GM19438 (cell line): ENCODE data around the gene ZNF223.

ENCODE experiments used
- ATAC-seq: cut with Tn5 transposase; IDR thresholded peaks from one replicate; pipeline ENCODE4 v1.9.1; 2021; ENCODE audit warnings: low read depth; ENCODE audit not compliant: unreplicated experiment

Gene ZNF223

GRCh38 chr19:44051650-44052402 is at the start of gene ZNF223:
Gene ZNF223, plus strand, starts transcription at chr19:44052036. Its CDS starts 3,141 bp downstream, at chr19:44055177.
- ATAC-seq = peak; percentile 78

DNA sequence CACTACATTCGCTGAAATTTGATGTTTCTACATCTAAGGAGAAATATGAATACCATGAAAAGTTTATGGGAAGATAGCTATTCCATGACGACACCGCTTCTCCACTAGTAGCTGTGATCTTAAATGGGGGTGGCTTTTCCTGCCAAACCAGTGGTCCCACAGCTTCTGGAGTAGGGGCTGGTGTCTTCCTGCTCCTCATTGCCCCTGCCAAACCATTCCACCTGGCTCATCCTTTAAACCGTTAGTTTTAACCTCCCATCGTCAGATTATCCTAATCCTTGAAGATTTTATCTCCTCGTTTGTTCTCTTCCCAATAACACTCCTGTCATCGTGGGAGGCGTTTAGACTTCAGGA is 49.6 kb upstream of the ZNF223 start:
- ATAC-seq = no peak

DNA sequence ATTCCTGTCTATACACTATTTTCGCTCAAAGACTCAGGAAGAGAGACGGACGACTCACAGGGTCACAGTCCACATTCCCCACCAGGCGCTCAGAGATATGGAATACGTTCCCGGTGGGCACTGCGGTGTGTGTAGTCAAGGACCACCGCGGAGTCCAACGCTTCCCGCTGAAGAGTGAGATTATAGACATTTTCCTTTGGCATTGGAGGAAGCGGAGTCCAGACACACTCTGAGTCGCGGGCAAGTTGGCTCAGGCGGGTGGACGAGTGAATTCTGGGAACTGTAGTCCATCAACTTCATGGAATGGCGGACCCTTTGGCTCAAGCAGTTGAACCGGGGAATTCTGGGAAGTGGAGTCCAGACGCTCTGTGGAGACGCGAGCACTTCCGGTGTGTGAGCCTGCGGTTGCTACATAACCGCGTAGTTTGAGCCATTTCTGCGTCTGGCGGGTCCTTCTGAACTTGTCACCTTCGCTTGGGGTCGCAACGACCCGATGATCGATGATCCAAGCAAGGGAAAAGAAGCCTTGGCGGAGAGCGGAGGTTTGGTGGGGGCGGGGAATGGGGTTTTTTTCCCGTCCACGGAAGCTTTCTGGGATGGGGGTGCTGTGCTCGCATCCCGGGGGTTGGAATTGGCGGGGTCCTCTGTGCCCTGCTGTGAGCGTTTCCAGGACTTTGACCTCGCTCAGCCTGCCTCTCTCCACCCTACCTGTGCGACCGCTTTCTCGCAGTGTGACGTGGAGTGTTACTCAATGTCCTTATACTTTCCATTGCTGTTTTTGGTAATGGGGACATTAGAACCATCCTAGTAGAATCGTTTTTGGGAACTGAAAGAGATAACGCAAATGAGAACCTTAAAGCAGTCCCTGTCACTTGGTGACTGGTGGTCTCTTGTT is 49.0 kb upstream of the ZNF223 start, which contains the start of gene ZNF230:
Gene ZNF230 (plus strand): TSS at position 392 of the 895 bp plus-strand sequence. CDS start 4,122 bp downstream, outside the sequence.
- ATAC-seq = peak; percentile 84

DNA sequence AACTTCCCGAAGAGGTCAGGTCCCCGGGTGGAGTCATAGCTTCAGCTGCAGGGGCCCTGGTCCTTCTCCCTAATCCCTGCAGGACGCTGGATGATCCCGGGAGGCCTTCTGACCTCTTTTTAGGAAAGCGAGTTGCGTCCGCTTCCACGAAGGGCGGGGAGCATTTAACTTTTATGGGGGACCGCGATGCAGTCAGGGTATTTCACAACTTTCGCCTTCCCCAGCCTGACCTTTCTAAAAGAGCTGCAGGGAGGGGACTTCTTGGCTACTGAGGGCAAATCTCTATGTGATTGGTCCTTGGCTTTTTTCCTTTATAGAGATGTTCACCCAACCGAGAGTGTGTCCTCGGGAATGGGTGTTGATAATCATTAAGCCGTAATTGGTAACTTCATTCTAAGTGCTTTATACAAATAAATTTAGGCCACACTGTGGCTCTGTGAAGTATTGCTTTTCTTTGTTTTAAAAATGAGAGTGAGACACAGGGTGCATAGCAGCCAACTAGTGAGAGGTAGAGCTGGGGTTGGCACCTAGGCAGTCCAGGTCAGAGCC is 48.3 kb upstream of the ZNF223 start:
- ATAC-seq = peak; percentile 3

DNA sequence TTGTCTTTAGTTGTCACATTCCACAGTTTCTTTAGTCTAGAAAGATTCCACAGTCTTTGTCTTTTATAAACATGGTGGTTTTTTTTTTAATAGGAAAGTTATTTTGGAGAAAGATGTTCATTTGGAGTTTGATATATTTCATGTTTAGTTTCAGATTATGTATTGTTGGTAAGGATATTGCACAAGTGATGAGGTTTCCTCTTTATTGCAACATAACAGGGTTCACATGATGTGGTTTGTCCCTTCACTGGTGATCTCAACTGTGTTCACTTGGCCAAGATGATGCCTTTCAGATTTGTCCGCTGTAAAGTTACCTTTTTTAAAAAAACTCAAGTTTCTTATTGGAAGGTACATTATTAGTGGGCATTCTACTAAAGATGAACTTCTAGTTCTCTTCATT is 45.9 kb upstream of the ZNF223 start:
- ATAC-seq = no peak

- no peak for ATAC-seq
Observed at GRCh38 chr19:44007473-44007872, 44.4 kb upstream of the ZNF223 start.

DNA sequence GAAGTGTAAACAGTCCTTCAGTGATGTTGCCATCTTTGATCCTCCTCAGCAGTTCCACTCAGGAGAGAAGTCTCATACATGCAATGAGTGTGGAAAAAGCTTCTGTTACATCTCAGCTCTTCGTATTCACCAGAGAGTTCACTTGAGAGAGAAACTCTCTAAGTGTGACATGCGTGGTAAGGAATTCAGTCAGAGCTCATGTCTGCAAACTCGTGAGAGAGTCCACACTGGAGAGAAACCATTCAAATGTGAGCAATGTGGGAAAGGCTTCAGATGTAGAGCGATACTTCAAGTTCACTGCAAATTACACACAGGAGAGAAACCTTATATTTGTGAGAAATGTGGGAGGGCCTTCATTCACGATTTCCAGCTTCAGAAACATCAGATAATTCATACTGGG is 41.4 kb upstream of the ZNF223 start:
- ATAC-seq = no peak

DNA sequence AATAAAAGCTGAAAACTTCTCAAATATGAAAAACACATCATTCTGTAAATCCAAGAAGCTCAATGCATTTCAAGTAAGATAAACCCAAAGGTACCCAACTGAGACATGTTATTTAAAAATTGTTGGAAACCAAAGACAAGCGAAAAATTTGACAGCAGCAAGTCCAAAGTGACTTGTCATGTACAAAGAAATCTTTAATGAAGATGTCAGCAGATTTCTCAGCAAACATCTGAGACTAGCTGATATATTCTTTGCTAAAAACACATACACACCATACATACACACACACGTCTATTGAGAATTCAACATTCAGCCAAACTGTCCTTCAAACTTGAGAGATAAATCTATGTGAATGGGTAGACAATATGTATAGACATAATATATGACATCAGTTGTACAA is 32.3 kb upstream of the ZNF223 start:
- no peak for ATAC-seq

DNA sequence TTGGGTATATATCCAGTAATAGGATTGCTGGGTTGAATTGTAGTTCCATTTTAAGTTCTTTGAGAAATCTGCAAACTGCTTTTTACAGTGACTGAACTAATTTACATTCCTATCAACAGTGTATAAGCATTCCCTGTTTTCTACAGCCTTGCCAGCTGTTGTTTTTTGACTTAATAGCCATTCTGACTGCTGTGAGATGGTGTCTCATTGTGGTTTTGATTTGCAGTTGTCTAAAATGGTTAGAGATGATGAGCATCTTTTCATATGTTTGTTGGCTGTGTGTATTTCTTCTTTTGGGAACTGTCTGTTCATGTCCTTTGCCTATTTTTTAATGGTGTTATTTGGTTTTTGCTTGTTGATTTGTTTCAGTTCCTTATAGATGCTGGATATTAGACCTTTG is 30.6 kb upstream of the ZNF223 start:
- ATAC-seq = no peak

DNA sequence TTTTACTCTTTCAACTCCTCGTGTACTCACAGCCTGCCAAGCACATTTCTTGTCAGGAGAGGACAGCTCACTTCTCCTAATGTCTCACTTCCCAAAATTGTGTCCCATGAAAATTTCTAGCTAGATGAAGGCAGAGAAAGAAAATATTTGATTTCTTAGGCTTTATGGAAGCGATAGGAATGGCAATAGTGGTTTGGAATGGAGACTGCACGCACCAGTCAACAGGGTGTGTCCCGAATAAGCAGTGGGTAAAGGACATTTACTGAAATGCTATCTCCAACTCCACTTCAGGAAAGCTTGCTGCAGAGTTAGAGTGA is 27.0 kb upstream of the ZNF223 start:
- ATAC-seq = no peak

DNA sequence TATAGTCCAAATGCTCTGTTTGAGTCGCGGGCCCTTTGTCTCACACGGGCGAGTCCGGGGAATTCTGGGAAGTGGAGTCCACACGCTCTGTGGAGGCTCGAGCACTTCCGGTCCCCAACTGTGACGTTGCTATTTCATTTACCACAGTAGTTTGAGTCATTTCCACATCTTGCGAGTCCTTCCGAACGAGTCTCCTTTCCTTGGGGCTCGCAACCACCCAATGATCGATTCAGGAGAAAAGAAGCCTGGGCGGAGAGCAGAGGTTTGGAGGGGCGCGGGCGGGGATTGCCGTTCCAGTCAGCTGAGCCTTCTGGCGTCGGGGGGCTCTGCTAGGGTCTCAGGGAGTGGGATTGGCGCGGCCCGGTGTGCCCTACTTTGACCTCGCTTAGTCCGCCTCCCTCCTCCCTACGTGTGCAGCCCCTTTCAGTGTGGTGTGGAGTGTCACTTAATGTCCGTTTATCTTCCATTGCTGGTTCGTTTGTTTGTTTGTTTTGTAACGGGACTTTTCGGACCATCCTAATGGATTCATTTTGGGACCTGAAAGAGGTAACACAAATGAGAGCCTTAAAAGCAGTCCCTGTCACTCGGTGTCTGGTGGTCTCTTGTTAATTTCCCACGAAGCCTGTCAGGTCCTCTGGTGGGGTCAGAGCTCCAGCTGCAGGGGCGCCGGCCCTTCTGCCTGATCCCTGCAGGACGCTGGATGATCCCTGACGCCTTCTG is 26.5 kb upstream of the ZNF223 start, which contains the start of gene ZNF222:
Gene ZNF222 (plus strand): TSS at position 163 of the 720 bp plus-strand sequence. CDS start 58 bp downstream, at position 221.
- peak; percentile 94 for ATAC-seq

DNA sequence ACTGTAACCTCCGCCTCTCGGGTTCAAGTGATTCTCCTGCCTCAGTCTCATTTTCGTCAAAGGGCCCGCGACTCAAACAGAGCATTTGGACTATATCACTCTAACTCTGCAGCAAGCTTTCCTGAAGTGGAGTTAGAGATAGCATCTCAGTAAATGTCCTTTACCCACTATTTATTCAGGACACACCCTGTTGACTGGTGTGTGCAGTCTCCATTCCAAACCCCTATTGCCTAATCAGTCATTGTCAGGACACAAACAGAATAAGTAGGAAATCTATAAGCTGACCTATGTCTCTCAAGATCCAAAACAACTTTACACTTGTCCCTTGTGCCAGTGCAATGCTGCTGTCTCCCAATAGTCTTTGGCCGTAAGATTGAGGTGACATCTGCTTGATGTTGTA is 25.2 kb upstream of the ZNF223 start:
- no peak for ATAC-seq

- no peak for ATAC-seq
Observed at GRCh38 chr19:44032001-44032610, 19.7 kb upstream of the ZNF223 start.

DNA sequence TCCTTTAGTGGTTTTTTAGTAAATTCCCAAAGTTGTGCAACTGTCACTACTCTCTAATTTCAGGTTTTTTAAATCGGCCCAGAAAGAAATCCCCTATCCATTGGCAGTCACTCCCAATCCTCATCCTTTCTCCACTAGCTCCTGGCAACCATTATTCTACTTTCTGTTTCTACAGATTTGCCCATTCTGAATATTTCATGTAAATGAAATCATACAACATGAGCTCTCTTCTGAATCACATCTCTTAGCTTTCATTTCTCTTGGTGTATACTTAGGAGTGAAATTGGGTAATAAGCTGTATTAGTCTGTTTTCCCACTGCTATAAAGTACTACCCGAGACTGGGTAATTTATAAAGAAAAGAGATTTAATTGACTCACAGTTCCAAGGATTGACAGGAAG is 9.7 kb upstream of the ZNF223 start:
- no peak for ATAC-seq

DNA sequence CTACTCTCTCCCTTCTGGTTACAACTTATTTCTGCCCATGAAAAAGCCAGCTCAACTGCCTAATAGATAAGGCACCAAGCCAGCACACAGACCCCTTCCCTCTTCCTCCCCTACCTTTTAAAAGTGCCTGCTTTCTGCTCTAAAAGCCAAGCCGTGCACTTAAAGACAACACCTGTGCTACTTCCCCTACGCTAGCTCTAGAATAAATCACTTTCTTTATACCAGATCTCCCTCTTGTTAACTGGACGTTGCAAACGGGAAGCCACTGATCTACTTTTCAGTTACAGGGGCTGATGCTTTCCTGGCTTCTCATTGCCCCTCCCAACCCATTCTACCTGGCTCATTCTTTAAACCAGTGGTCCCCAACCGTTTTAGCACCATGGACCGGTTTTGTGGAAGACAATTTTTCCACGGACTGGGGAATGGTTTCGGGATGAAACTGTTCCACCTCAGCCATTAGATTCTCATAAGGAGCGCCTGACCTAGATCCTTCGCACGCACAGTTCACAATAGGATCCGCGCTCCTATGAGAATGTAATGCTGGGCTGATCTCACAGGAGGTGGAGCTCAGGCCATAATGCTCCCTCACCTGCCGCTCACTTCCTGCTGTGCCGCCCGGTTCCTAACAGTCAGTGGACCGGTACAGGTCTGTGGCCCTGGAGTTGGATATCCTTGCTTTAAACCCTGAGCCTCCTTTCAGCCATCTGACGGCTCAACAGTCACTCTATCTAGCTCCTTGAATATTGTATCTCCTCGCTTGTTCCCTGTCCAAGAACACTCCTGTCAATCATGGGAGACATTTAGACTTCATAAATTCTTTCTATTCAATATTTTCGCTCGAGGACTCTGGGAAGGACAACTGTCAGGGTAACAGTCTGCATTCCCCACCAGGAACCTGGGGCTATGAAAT is 841 bp upstream of the ZNF223 start:
- ATAC-seq = no peak

DNA sequence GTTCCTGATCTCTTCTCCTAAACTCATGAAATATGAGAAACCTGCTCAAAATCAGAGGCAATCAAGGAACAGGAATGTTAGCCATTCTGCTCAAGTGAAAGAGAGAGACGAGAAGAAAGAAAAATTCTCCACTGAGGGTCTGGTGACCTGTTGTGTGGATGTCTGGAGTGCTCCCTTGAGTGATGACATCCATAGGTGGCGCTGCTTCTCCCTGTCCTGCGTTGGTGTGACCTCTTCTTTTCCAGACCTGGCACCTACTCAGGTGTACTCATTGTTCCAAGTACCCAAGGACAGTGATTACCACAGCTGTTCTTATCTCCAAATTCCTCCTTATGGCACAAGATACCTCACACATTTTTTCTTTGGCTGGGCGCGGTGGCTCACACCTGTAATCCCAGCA is 4.0 kb downstream of the ZNF223 start:
- no peak for ATAC-seq

- ATAC-seq = no peak
Observed at GRCh38 chr19:44059229-44059628, 7.4 kb downstream of the ZNF223 start.

- no peak for ATAC-seq
Observed at GRCh38 chr19:44061038-44061437, 9.2 kb downstream of the ZNF223 start.

GRCh38 chr19:44066305-44066704 is 14.5 kb downstream of the ZNF223 start:
- ATAC-seq = no peak
